OCI-LY7 (cell line): Measurements from ENCODE around the gene FN1.

Experiments used
- CTCF ChIP-seq: fragments of 200-600 bp; sonication (generic); conservative IDR thresholded peaks from 2 replicates; pipeline ENCODE4 v1.5.1; 2014; ENCODE audit warnings: mild to moderate bottlenecking, antibody characterized with exemption, low read length, moderate library complexity, mixed read lengths
- EZH2phosphoT487 ChIP-seq: fragments of 200-600 bp; sonication (generic); IDR thresholded peaks from 2 replicates; pipeline ENCODE4 v1.6.1; 2018; ENCODE audit warnings: low read depth, borderline replicate concordance, mild to moderate bottlenecking, mixed run types, antibody characterized with exemption, low read length, moderate library complexity, mixed read lengths

GRCh38 chr2:215365184-215365658, 70.6 kb downstream of the FN1 start:
- TF ChIP-seq CTCF (no peak), EZH2phosphoT487 (no peak)
